Measurements from ENCODE around the gene VSIG1. TPM values are rescaled to one million over a fixed set of nuclear protein-coding genes. Genes with fewer than 3 reads are reported as not detected.

Gene VSIG1
- total and polyA plus RNA-seq, 2 experiments from 2014 or later, result 1.2 to 1.7 TPM

- H4K20me1 ChIP-seq (replicated peaks; ENCODE audit: insufficient read depth), result no peaks in the 10 kb centered on the region
- DNase-seq (ENCODE audit: low spot score) (no peak), ATAC-seq (no peak)
- H3K4me2 ChIP-seq, result no peak overlapping the region
- no peaks in the 10 kb centered on the region for H3K9me2 ChIP-seq (ENCODE audit: insufficient read depth)
- H3K79me2 ChIP-seq (replicated peaks; ENCODE audit: insufficient read depth), result no peaks in the 10 kb centered on the region
- no peaks in the 10 kb centered on the region for H3K4me1 ChIP-seq (ENCODE audit: insufficient read depth)
- H3K4me1 Mint-ChIP-seq, result no peaks in the 10 kb centered on the region
- peaks cover 3% of the 10 kb centered on the region for H3K27me3 Mint-ChIP-seq (ENCODE audit: insufficient read depth, low read depth, poor library complexity)
- no peaks in the 10 kb centered on the region; the same call in 2 of the 3 replicates for H3K9me3 Mint-ChIP-seq
- TF ChIP-seq, protein P1, sequence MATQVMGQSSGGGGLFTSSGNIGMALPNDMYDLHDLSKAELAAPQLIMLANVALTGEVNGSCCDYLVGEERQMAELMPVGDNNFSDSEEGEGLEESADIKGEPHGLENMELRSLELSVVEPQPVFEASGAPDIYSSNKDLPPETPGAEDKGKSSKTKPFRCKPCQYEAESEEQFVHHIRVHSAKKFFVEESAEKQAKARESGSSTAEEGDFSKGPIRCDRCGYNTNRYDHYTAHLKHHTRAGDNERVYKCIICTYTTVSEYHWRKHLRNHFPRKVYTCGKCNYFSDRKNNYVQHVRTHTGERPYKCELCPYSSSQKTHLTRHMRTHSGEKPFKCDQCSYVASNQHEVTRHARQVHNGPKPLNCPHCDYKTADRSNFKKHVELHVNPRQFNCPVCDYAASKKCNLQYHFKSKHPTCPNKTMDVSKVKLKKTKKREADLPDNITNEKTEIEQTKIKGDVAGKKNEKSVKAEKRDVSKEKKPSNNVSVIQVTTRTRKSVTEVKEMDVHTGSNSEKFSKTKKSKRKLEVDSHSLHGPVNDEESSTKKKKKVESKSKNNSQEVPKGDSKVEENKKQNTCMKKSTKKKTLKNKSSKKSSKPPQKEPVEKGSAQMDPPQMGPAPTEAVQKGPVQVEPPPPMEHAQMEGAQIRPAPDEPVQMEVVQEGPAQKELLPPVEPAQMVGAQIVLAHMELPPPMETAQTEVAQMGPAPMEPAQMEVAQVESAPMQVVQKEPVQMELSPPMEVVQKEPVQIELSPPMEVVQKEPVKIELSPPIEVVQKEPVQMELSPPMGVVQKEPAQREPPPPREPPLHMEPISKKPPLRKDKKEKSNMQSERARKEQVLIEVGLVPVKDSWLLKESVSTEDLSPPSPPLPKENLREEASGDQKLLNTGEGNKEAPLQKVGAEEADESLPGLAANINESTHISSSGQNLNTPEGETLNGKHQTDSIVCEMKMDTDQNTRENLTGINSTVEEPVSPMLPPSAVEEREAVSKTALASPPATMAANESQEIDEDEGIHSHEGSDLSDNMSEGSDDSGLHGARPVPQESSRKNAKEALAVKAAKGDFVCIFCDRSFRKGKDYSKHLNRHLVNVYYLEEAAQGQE (IDR thresholded peaks at IDR 0.05; ENCODE audit: unreplicated experiment), result no peak
- TF ChIP-seq, protein P2, sequence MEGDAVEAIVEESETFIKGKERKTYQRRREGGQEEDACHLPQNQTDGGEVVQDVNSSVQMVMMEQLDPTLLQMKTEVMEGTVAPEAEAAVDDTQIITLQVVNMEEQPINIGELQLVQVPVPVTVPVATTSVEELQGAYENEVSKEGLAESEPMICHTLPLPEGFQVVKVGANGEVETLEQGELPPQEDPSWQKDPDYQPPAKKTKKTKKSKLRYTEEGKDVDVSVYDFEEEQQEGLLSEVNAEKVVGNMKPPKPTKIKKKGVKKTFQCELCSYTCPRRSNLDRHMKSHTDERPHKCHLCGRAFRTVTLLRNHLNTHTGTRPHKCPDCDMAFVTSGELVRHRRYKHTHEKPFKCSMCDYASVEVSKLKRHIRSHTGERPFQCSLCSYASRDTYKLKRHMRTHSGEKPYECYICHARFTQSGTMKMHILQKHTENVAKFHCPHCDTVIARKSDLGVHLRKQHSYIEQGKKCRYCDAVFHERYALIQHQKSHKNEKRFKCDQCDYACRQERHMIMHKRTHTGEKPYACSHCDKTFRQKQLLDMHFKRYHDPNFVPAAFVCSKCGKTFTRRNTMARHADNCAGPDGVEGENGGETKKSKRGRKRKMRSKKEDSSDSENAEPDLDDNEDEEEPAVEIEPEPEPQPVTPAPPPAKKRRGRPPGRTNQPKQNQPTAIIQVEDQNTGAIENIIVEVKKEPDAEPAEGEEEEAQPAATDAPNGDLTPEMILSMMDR (conservative IDR thresholded peaks at IDR 0.05; ENCODE audit: low read depth in 2 of 2), result no peak
- TF ChIP-seq ZNF331 (CRISPR knock-in tag; IDR thresholded peaks at IDR 0.05; ENCODE audit: low read depth), result no peak
- TF ChIP-seq NANOG (IDR thresholded peaks at IDR 0.05; ENCODE audit: borderline replicate concordance), result no peak
- no peak for TF ChIP-seq CREB1 (CRISPR knock-in tag; IDR thresholded peaks at IDR 0.05; ENCODE audit: low read depth)
- TF ChIP-seq EZH2phosphoT487 (IDR thresholded peaks at IDR 0.05; ENCODE audit: unreplicated experiment), result no peak
- TF ChIP-seq, protein P3, sequence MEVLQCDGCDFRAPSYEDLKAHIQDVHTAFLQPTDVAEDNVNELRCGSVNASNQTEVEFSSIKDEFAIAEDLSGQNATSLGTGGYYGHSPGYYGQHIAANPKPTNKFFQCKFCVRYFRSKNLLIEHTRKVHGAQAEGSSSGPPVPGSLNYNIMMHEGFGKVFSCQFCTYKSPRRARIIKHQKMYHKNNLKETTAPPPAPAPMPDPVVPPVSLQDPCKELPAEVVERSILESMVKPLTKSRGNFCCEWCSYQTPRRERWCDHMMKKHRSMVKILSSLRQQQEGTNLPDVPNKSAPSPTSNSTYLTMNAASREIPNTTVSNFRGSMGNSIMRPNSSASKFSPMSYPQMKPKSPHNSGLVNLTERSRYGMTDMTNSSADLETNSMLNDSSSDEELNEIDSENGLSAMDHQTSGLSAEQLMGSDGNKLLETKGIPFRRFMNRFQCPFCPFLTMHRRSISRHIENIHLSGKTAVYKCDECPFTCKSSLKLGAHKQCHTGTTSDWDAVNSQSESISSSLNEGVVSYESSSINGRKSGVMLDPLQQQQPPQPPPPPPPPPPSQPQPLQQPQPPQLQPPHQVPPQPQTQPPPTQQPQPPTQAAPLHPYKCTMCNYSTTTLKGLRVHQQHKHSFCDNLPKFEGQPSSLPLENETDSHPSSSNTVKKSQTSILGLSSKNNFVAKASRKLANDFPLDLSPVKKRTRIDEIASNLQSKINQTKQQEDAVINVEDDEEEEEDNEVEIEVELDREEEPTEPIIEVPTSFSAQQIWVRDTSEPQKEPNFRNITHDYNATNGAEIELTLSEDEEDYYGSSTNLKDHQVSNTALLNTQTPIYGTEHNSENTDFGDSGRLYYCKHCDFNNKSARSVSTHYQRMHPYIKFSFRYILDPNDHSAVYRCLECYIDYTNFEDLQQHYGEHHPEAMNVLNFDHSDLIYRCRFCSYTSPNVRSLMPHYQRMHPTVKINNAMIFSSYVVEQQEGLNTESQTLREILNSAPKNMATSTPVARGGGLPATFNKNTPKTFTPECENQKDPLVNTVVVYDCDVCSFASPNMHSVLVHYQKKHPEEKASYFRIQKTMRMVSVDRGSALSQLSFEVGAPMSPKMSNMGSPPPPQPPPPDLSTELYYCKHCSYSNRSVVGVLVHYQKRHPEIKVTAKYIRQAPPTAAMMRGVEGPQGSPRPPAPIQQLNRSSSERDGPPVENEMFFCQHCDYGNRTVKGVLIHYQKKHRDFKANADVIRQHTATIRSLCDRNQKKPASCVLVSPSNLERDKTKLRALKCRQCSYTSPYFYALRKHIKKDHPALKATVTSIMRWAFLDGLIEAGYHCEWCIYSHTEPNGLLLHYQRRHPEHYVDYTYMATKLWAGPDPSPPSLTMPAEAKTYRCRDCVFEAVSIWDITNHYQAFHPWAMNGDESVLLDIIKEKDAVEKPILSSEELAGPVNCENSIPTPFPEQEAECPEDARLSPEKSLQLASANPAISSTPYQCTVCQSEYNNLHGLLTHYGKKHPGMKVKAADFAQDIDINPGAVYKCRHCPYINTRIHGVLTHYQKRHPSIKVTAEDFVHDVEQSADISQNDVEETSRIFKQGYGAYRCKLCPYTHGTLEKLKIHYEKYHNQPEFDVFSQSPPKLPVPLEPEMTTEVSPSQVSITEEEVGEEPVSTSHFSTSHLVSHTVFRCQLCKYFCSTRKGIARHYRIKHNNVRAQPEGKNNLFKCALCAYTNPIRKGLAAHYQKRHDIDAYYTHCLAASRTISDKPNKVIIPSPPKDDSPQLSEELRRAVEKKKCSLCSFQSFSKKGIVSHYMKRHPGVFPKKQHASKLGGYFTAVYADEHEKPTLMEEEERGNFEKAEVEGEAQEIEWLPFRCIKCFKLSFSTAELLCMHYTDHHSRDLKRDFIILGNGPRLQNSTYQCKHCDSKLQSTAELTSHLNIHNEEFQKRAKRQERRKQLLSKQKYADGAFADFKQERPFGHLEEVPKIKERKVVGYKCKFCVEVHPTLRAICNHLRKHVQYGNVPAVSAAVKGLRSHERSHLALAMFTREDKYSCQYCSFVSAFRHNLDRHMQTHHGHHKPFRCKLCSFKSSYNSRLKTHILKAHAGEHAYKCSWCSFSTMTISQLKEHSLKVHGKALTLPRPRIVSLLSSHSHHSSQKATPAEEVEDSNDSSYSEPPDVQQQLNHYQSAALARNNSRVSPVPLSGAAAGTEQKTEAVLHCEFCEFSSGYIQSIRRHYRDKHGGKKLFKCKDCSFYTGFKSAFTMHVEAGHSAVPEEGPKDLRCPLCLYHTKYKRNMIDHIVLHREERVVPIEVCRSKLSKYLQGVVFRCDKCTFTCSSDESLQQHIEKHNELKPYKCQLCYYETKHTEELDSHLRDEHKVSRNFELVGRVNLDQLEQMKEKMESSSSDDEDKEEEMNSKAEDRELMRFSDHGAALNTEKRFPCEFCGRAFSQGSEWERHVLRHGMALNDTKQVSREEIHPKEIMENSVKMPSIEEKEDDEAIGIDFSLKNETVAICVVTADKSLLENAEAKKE (CRISPR knock-in tag; IDR thresholded peaks at IDR 0.05), result no peak
- no peak for TF ChIP-seq STAT1 (IDR thresholded peaks at IDR 0.05; ENCODE audit: unreplicated experiment)
- TF ChIP-seq POLR2AphosphoS5 (IDR thresholded peaks at IDR 0.05; ENCODE audit: low read depth), result no peak
- TF ChIP-seq JUNB (IDR thresholded peaks at IDR 0.05; ENCODE audit: unreplicated experiment), result no peak
- TF ChIP-seq ZNF114 (CRISPR knock-in tag; IDR thresholded peaks at IDR 0.05), result no peak
- no peak for TF ChIP-seq EZH2 (IDR thresholded peaks at IDR 0.05; ENCODE audit: low read depth, unreplicated experiment)
- TF ChIP-seq, protein P4, sequence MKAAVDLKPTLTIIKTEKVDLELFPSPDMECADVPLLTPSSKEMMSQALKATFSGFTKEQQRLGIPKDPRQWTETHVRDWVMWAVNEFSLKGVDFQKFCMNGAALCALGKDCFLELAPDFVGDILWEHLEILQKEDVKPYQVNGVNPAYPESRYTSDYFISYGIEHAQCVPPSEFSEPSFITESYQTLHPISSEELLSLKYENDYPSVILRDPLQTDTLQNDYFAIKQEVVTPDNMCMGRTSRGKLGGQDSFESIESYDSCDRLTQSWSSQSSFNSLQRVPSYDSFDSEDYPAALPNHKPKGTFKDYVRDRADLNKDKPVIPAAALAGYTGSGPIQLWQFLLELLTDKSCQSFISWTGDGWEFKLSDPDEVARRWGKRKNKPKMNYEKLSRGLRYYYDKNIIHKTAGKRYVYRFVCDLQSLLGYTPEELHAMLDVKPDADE (IDR thresholded peaks at IDR 0.05), result no peak
- no peak overlapping the region for H3K4me3 Mint-ChIP-seq
- no peaks in the 10 kb centered on the region for H3K36me3 ChIP-seq (ENCODE audit: insufficient read depth)
- no peak overlapping the region for H2AFZ ChIP-seq
- no peaks in the 10 kb centered on the region for H3K36me3 Mint-ChIP-seq (ENCODE audit: low read depth)
- H3K4me3 ChIP-seq, result no peak overlapping the region
- no peaks in the 10 kb centered on the region for H3K27me3 ChIP-seq (ENCODE audit: insufficient read depth)
- no peak overlapping the region for H3K27ac Mint-ChIP-seq
- no peaks in the 10 kb centered on the region for H3F3A ChIP-seq (replicated peaks; ENCODE audit: low read depth)
- no peak overlapping the region for H3K27ac ChIP-seq (ENCODE audit: low read depth)
Measured at GRCh38 chrX:108019382-108019875, 25.4 kb upstream of the VSIG1 start.
